SH-SY5Y (cell line): ENCODE data around the gene SLC39A7.

Experiments used
- GATA2 ChIP-seq: IDR thresholded peaks from 2 replicates; pipeline ENCODE4 v1.6.1; 2011; ENCODE audit warnings: mild to moderate bottlenecking, low read depth, low read length
- GATA3 ChIP-seq: IDR thresholded peaks from 2 replicates; pipeline ENCODE4 v1.6.1; 2011; ENCODE audit warnings: low read depth, mild to moderate bottlenecking, low read length, moderate library complexity

Gene SLC39A7

GRCh38 chr6:33204165-33204414, 3.4 kb downstream of the SLC39A7 start:
- TF ChIP-seq GATA2 (no peak), GATA3 (no peak)

DNA sequence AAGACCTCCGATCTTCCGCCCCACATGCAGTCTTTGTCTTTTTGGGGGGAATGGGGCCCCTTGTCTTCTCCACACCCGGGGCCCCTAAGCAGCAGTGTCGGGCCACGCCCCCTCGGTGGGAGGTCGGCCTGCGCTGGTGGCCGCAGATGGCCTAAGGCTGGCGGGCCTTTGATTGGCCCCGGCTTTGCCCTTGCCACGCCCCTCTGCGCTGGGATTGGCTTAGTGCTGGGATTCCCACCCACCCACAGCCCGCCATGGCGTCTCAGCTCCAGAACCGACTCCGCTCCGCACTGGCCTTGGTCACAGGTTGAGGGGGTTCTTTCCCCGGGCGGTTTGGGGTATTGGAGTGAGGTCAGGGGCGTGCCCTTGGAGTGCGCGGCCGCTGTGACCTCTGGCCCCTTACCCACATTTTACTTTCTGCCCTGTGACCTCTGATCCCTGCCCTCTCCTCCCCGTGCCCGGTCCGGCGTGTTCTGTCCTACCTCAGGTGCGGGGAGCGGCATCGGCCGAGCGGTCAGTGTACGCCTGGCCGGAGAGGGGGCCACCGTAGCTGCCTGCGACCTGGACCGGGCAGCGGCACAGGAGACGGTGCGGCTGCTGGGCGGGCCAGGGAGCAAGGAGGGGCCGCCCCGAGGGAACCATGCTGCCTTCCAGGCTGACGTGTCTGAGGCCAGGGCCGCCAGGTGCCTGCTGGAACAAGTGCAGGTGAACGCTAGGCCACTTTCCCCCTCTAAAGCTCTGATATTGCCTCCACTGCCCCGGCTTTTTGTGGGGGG, 3.9 kb downstream of the SLC39A7 start, which contains the start of gene HSD17B8:
Gene HSD17B8, plus strand, starts transcription at position 241 of the 776 bp plus-strand sequence. Its CDS starts 14 bp downstream, at position 255.
- no peak for TF ChIP-seq GATA2

- TF ChIP-seq GATA3 = no peak
These were observed 4.7 kb downstream of the SLC39A7 start for GRCh38 chr6:33205191-33206026.

DNA sequence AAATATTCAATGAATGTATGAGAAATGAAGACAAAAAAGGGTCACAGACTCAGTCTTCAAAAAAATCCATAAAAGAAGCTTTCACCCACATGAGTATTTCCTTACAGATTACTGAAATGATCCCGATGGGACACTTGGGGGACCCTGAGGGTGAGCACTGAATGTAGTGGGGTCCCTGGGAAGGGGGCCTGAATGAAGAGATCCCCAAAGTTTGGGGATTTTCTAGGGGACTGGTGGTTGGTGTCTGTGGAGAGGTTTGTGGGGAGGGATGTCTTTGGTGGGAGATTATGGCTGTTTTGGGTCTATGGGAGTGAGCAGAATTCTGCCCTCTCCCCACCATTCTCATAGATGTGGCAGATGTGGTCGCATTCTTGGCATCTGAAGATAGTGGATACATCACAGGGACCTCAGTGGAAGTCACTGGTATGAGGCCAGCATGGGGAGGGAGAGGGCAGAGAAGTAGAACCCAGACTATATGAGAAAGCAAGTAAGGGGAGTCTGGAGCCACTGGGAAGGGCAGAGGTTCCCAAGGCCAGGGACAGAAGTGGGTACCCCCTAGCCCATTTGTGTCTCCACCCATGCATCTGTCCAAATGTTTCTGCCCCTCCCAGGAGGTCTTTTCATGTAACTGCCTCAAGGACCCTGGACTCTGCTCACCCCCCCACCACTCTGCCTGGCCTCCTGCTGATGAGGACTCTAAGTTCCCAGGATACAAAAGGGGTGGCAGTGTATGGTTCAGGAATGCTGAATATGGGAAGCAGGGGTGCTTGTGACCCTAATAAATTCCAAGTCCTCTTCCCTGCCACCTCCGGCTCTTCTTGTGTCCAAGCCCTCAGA, 5.6 kb downstream of the SLC39A7 start:
- TF ChIP-seq GATA3 (no peak), GATA2 (no peak)

GRCh38 chr6:33206864-33207551, 6.3 kb downstream of the SLC39A7 start:
- TF ChIP-seq GATA2 (no peak), GATA3 (no peak)

- TF ChIP-seq GATA3 = no peak
- no peak for TF ChIP-seq GATA2
These were observed 7.0 kb downstream of the SLC39A7 start for GRCh38 chr6:33207552-33208090.

DNA sequence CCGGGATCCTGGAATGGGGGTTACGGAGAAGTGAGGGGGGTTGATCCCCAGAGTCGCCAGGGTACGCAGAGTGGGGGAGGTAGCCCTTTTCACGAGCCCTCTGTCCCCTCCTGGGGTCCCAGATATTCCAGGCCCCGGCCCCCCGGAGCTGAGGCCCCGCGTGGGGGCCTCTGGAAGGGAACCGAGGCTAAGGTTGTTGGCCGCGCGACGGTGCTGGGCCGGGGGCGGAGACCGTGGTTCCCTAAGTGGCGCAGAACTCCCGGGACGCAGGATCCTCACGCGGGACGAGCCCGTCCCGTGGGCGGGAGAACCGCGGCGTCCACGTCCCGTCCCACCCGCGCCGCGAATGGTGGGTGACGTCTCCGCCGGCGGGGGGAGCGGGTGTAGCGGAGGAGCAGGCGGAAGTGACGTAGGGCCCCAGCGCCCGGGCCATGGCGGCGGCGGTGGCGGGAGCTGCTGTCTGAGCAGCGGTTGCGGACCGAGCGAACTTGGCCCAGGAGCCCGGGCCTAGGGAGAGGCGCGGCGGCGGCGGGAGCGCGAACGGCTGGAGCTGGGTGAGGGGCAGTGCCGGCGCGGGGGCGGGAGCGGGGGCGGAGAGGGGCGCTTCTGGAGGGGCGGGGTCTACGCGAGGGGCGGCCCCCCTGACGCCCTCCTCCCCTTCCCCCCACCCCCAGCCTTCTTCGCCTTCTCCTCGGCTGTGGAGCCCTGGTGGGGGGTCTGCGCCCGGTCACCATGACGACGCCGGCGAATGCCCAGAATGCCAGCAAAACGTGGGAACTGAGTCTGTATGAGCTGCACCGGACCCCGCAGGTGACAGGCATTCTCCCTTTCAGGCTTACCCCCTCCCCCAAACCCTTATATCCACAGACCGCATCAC, 7.7 kb downstream of the SLC39A7 start, which contains the start of gene RING1:
Gene RING1, plus strand, starts transcription at position 410 of the 877 bp plus-strand sequence. Its CDS starts 323 bp downstream, at position 733.
- TF ChIP-seq GATA3 = no peak
- no peak for TF ChIP-seq GATA2

- TF ChIP-seq GATA3 (no peak), GATA2 (no peak)
These were observed 9.2 kb downstream of the SLC39A7 start for GRCh38 chr6:33209856-33210255.

DNA sequence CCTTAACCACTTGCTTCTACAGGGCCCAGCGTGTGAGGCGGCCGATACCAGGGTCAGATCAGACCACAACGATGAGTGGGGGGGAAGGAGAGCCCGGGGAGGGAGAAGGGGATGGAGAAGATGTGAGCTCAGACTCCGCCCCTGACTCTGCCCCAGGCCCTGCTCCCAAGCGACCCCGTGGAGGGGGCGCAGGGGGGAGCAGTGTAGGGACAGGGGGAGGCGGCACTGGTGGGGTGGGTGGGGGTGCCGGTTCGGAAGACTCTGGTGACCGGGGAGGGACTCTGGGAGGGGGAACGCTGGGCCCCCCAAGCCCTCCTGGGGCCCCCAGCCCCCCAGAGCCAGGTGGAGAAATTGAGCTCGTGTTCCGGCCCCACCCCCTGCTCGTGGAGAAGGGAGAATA, 10.5 kb downstream of the SLC39A7 start:
- TF ChIP-seq GATA3 = no peak
- TF ChIP-seq GATA2 = no peak

DNA sequence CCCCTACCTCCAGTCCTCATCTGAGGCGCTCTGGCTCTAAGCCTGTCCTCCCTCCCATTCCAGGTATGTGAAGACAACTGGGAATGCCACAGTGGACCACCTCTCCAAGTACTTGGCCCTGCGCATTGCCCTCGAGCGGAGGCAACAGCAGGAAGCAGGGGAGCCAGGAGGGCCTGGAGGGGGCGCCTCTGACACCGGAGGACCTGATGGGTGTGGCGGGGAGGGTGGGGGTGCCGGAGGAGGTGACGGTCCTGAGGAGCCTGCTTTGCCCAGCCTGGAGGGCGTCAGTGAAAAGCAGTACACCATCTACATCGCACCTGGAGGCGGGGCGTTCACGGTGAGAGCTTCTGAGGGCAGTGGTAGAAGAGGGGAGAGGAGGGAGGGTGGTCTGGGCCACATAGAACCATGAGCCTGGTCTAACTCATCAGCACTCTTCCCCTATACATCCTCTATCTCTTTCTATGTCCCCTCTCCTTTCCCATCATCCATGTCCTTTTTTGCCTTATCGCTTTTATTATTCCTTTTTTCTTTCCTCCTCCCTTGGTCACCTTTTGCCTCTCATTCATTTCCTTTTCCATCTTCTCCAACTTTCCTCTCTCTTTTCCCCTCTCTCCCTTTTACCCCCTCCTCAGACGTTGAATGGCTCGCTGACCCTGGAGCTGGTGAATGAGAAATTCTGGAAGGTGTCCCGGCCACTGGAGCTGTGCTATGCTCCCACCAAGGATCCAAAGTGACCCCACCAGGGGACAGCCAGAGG, 11.2 kb downstream of the SLC39A7 start:
- no peak for TF ChIP-seq GATA2
- no peak for TF ChIP-seq GATA3

- TF ChIP-seq GATA3 = no peak
- TF ChIP-seq GATA2 = no peak
These were observed 12.1 kb downstream of the SLC39A7 start for GRCh38 chr6:33212857-33213165.

- TF ChIP-seq GATA3 (no peak), GATA2 (no peak)
These were observed 12.7 kb downstream of the SLC39A7 start for GRCh38 chr6:33213166-33213988.
